Lower leg skin (tissue), 3 donors: ENCODE results near the gene ADI1.

Experiments used
- CTCF ChIP-seq, 3 donors: fragments of 450-650 bp; IDR thresholded peaks; one replicate each; pipeline ENCODE4 v1.5.1; 2016; ENCODE audit warnings: antibody characterized with exemption in 3 of 3, mild to moderate bottlenecking in 3 of 3, moderate library complexity in 2 of 3
- POLR2A ChIP-seq, 2 donors: fragments of 450-650 bp; IDR thresholded peaks; one replicate each; pipeline ENCODE4 v1.6.1; 2016 to 2017; ENCODE audit warnings: antibody characterized with exemption in 2 of 2, mild to moderate bottlenecking in 1 of 2, moderate library complexity in 1 of 2

- TF ChIP-seq CTCF (IDR thresholded peaks at IDR 0.05) (no peak), POLR2A (IDR thresholded peaks at IDR 0.05) (no peak)
Observed at GRCh38 chr2:3483986-3484960, 35.1 kb downstream of the ADI1 start.
